ENCODE measurements around the gene CFAP65.

Gene CFAP65

DNA sequence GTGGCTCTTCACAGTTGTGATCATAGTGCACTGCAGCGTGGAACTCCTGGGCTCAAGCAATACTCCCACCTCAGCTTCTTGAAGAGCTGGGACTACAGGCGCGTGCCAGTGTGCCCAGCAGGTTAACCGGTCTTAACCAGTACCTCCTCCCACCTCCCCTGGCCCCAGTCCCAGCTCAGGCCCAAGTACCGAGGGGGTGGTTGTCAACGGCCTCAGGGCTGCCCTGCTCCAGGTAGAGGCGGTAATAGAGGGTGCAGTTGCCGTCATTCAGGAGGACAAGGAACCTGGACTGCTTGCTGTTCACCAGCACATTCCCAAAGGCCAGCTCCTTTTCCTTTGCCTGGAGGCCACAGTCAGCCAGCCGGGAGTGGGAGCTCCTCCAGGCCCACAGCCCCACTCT is 19.7 kb downstream of the CFAP65 start:
- H3K4me3 ChIP-seq (ENCODE audit: low read depth, low read length): no peak overlapping the region
- no peak for DNase-seq (ENCODE audit: low read depth)

DNA sequence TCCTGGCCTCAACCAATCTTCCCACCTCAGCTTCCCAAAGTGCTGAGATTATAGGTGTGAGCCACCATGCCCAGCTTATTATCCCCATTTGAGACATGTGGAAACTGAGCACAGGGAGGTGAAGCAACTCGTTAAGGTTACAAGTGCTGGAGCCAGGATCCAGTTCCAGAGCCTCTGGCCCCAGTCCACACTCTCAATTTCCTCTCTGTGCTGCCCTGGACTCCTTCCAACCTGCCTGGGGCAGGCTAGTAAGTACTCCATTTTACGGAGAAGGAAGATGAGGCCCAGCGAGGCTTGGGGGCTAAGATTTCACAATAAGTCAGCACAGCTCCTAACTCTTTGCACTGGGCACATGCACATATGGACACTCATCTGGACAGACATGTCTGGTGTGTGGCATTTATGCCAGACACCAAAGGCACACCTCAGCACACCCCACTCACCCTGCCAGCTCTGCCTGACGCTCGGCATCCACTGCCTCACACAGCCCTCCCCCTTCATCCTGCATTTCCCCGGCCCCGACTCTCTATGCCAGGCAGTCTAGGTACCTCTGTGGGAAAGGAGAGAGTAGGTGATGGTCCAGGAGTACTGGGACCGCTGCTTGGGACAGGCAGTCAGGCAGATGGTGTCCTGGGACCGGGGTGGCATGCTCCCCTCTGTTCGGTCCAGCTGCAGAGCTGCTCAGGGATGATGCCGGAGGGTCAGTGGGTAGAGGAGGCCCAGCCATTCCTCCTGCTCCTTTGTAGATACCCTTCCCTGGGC is 20.5 kb downstream of the CFAP65 start:
- H3K4me3 ChIP-seq (ENCODE audit: low read depth, low read length): no peak overlapping the region
- DNase-seq (ENCODE audit: low read depth): no peak

DNA sequence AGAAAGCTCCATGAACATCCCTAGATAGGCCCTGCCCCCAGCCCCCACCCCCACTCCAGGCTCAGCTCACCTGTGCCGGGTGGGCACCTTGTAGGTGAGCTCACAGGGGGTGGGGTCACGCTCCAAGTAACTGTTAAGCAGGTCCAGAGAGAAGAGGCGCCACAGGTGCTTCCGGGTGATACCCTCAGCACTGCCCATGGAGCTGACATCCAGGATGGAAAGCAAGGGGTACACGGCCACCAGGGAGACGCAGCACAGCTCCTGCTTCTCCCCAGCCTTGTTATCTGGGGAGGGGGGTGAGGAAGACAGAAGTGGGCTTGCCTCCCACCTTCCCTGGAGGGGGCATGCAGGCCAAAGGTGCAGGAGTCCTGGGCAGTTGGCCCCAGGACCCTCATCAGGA is 21.9 kb downstream of the CFAP65 start:
- H3K4me3 ChIP-seq (ENCODE audit: low read depth, low read length): no peak overlapping the region
- DNase-seq (ENCODE audit: low read depth): no peak

DNA sequence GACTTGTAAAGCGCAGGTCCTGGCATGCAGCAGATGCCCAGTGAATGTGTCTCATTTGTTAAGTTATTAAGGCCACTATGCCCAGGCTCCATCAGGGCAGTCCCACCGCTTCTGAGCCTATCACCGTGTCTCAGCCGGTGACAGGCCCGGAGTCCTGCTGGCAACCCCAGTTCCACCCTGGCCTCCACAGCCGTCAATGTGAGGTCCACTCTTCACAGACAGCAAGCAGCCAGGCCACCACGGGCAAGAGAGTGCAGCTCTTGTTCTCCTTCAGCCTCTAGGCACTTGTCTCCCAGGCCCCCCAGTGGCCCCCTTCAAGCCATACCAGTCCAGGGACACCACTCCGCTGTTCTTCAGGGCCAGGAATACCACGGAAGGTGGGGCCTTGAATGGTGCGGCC is 22.6 kb downstream of the CFAP65 start:
- no peak overlapping the region for H3K4me3 ChIP-seq (ENCODE audit: low read depth, low read length)

DNA sequence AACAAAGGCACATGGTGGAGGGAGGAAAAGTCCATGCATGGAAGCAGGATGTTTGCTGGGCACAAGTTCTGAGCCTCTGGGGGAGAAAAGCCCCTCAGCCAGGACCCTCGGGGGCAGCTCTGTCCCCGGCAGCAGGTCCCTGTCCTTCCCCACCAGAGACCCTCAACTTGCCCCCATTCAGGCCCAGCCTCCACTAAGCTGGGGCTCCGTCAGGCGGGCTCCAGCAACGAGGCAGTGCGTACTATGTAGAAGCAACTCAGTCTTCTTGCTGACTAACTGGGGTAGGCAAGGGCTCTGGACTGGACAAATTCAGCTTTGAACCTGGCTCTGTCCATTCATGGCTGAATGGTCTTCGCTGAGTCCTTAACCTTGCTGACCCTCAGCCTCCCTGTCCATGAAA is 23.0 kb downstream of the CFAP65 start:
- no peak overlapping the region for H3K4me3 ChIP-seq (ENCODE audit: low read depth, low read length)
- no peak for DNase-seq (ENCODE audit: low read depth)

More for the DNA sequence above, 22.6 kb downstream of the CFAP65 start:
- DNase-seq (ENCODE audit: low read depth): no peak

DNA sequence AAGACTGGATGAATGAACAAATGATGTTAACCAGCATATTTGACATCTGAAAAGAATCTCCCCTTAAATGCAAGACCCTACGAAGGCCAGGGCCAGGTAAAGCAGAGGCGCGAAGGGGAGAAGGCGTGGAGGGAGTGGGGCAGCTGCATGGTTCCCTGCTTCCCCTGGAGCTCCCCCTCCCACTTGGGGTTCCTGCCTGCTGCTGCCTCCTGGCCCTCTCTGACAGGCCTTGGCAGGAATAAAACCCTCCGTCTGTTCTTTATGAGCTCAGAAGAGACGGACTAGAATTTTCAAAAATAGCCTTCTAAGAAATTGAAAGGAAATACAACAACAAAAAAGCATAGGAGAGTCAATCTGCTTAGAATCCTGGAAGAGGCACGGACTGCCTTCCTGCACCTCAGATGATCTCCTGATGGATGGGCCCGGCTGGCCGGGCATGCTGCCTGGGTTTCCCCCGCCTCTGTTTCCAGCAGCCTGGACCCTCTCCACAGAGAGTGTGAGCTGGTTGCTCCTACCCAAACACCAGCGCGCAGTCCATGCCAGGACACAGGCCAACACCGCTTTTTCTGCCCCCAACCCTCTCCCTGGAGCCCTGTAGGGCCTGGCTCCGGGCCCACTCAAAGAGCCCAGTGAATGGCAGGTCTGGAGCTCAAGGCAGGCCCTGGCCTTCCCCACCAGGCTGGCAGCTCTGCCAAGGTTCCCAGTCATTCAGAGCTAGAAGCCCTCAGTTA is 23.9 kb downstream of the CFAP65 start:
- DNase-seq (ENCODE audit: low read depth): no peak

DNA sequence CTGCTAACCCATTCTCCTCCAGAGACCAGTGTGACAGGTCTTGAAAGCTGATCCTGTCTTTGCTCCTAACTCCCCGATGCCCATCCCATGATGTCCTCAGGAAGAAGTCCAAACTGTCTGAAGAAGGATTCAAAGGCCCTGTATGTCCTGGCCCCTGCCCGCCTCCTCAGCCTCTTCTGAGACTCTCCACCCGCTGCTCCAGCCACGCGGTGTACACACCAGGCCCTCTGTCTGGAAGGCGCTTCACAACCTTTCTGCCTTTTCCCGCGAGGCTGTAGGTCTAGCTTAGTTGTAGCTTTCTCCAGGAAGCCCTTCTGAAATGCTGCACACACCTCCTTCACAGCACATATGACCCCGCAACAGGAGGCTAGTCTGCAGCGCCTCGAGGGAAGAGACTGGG is 24.6 kb downstream of the CFAP65 start:
- DNase-seq (ENCODE audit: low read depth): no peak
- H3K4me3 ChIP-seq (ENCODE audit: low read depth, low read length): no peak overlapping the region

More for the DNA sequence above, 23.9 kb downstream of the CFAP65 start:
- no peak overlapping the region for H3K4me3 ChIP-seq (ENCODE audit: low read depth, low read length)

DNA sequence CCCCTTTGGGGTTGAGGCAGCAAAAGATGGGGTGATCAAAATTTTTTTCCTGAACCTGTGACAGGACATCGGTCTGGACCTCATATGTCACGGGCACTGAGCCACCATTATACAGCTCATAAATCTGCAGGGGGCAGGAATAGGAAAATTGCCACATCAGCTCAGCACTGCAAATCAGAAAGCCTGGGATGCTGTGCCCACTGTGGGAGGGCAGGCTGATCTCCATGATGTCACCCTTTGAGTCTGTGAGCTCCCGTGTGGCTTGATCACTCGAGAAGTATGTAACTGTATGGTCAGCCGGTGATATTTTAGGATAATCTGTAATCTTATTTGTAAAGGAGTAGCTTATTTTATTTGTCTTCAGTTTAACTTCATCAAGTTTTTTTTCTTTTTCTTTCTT is 30.4 kb downstream of the CFAP65 start:
- no peak for DNase-seq (ENCODE audit: low read depth)

DNA sequence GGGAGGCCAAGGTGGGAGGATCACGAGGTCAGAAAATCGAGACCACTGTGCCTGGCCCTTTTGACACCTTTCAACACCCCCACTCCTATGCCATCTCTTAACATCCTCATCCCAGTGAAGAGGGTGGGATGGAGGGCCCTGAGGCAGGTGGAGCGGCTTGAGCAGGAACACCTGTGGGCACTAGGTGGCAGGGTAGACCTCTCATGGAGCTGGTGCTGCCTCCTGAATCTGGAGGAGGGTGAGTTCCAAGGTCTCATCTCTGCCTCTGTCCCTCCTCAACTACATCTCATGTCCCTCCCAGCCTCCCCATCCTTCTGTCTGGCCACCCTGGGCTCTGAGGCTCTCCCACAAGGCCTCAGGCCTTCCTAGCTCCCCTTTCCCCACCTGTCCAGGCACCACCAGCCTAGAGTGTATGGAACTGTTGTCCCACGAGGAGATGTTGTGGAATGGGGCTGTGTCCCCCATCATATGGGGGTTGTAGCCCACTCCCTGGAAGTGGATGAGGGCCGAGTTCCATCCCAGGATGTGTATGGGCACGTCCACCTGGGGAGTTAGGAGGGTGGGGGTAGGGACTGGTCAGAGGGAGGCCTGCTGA is 31.1 kb downstream of the CFAP65 start:
- no peak for DNase-seq (ENCODE audit: low read depth)
- H3K4me3 ChIP-seq (ENCODE audit: low read depth, low read length): no peak overlapping the region

More for the DNA sequence above, 30.4 kb downstream of the CFAP65 start:
- H3K4me3 ChIP-seq (ENCODE audit: low read depth, low read length): no peak overlapping the region

DNA sequence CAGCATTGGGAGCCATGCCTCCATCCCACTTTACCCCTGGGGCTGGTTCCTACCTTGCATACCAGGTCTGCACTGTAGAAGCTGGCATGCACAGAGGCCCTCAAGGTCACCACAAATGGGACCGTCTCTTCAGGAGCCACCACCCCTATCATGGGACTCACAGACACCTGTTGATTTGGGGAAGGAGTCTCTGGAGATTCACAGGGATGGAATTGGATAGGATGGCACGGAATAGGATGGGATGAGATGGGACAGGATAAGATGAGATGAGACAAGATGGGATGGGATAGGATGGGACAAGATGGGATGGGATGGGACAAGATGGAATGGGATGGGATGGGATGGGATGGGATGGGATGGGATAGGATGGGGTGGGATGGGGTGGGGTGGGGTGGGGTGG is 32.0 kb downstream of the CFAP65 start:
- H3K4me3 ChIP-seq (ENCODE audit: low read depth, low read length): no peak overlapping the region
- DNase-seq (ENCODE audit: low read depth): no peak

DNA sequence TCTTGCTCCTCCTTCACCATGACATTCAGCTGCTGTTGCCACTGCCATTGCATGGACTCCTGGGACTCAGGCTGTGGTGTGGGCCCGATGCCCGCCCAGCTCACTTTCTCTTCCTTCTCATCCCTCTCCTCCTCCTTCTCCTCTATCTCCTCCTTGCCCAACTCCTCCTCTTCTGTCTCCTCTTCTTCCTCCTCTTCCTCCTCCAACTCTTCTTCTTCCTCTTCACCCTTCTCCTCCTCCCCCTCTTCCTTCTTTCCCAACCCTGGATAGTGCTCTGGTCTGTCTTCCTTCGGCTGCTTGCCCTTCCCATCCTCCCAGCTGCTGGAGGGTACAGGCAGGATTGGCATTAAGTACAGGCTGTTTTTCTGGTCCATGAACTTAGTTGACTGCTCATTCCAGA is 37.3 kb downstream of the CFAP65 start:
- DNase-seq (ENCODE audit: low read depth): no peak
- no peak overlapping the region for H3K4me3 ChIP-seq (ENCODE audit: low read depth, low read length)

DNA sequence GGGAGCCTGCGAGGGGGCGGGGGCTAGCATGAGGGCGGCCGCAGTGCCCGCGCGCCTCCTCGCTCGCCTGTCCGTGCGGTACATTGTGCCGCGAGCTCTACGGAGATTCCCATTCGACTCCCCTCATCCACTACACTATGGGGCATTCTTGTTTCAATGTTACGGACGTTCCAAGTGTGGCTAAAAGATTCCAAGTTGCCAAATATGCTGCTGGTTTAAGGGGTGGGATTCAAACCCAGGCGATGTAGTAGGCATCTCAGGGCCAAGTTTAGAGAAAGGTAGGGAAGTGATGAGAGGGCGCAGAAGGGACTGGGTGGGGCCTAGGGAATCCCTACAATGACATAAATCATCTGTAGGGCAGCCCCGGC is 38.1 kb downstream of the CFAP65 start:
- no peak for DNase-seq (ENCODE audit: low read depth)
- H3K4me3 ChIP-seq (ENCODE audit: low read depth, low read length): no peak overlapping the region

DNA sequence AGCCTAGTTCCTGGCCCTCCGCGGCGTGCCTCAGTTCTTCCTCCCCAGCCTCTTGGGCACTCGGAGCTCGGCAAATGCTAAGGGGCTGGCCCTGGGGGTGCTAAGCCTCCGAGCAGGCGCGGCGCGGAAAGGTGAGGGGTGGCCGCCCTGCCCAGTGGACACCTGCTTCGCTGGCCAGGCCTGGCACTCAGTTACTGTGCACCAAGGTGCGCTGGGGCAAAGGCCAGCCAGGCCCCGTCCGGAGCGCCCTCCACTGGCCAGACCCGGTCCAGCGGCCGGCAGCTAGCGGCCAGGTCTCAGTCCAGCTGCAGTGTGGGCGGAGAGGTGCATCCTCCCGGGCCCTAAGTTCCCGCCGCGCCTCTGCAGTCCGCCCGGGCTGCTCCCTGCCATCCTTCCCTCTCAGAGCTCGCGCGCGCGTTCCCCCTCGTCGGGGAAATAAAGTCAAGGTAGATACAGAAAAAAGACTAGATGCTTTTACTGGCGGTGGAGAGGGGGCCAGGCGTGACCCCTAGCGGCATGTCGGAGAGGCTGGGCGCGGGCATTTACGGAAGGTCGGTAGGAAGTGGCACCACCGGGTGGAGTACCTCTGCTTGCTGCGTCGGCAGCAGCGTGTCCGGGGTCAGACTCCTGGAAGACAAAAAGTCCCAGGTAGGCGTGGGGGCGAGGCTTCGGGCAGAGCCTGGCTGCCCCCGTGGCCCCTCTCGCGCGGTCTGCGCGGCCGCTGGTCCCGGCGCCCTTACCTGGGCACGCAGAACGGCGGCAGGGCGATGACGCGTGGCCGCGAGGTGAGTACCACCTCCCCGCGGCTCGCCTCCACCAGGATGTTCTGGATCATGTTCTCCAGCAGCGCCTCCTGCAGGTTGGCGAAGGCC is 38.7 kb downstream of the CFAP65 start:
- no peak for DNase-seq (ENCODE audit: low read depth)
- H3K4me3 ChIP-seq (ENCODE audit: low read depth, low read length): no peak overlapping the region

DNA sequence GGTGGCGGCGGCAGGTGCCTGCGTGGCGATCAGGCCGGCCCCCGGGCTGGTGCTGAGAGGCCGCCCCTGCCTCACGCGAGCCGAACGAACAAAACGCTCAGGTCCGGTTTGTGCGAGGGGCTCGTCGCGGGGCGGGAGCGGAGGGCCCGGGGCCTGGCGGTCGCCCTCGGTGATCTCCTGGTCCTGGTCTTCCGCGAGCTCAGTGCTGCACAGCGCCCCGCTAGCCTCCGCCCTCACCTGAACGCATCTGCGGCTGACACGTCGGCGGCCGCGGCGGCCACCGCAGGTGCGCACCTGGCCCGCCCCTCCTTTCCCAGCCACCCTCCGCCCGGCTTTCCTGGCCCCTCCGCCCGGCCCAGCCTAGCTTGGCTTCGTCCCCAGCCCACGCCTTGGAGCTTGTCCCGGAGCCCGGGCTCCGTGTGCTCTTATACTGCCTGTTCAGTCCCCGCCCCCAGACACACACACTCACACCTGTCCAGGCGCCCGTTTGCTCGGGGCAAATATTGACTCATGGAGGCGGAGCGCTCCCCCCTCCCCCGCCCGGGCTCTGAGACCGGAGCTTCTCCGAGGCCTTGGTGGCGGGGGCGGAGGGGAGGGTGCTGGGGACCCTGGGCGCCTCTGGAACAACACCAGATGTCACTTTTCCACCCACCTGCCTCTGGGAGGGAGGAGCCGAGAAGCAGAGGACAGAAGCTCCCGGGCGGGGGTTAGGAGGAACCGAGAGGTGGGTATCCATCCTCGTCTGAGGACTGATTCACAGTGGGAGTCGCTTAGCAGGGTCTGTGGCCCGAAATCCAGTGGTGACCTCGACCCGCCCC is 39.5 kb downstream of the CFAP65 start:
- no peak overlapping the region for H3K4me3 ChIP-seq (ENCODE audit: low read depth, low read length)
- DNase-seq (ENCODE audit: low read depth): no peak

DNA sequence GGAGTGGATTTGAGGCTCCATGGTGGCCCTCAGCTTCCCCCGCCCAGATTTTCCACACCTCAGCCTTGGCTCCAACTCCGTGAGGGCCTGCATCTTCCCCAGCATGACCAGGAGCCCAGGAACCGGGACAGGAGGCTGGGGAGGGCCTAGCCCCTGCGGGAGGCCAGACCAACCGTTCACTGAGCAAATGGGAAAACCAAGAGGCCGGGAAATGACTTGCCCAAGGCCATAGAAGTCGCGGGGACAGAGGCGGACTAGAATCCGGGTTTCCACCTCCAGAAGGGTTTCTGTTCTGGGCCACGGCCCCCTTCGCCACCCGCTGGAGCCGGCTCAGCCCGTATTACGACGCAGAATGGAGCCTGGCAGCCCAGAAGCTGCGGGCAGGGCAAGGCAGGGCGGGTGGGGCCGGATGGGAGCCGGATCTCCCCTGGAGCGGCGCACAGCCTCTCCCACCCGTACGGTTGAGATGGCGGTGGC is 40.2 kb downstream of the CFAP65 start:
- no peak for DNase-seq (ENCODE audit: low read depth)
- H3K4me3 ChIP-seq (ENCODE audit: low read depth, low read length): no peak overlapping the region

DNA sequence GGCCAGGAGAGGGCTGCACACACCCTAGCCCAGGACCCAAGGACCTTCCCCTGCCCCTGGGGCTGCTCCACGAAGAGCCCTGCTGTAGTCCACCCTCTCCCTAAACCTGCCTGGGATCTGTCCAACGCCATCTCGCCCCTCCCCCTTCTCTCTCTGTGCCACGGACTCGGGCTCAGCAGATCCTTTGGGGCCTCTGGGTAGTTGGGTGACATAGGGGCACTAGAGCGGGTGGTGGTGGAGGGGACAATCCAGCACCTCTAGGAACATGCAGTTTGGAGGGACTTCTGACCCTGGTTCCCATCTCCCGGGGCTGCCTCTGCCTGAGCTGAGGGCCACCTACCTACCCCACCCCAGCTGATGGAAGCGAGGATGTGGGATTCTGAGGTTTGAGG is 40.8 kb downstream of the CFAP65 start:
- no peak overlapping the region for H3K4me3 ChIP-seq (ENCODE audit: low read depth, low read length)
- DNase-seq (ENCODE audit: low read depth): no peak

DNA sequence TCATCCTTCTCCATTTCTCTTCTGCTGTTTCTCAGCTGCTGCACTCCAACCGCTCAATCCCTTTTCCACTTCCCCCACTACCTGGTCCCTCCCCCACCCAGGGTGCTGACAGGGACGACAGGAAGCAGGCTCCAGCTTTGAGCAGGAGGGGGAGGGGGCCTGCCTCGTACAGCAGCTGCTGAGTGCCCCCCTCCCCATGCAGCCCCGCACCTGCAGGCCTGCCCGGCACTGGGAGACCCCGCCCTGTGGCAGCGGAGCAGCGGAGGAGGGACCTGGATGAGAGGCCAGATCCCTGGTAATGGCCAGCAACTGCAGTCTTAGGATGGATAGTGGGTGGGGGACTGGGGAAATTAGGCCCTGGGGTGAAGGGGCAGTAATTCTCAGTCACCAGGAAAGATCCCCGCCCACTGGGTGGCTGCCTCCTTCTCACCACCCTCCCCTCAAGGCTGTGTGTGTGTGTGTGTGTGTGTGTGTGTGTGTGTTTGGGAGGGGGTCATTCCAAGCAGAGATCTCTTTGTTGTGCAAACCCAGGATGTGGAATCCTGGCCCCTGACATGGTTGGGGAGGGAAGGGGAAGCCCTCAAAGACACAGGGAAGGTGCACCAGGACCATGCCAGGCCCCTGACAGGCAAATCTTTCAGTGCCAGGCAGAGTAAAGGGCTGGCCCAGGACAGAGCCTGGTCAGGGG is 41.3 kb downstream of the CFAP65 start:
- H3K4me3 ChIP-seq (ENCODE audit: low read depth, low read length): no peak overlapping the region
- DNase-seq (ENCODE audit: low read depth): no peak
